Neural crest cell (in vitro differentiated cells): ENCODE measurements around the gene LINC01488. TPM values are rescaled to one million over a fixed set of nuclear protein-coding genes. Genes with fewer than 3 reads are reported as not detected.

Experiments used
- DNase-seq: peaks from one replicate; pipeline ENCODE4 v3.0.0; 2021; ENCODE audit warnings: low read depth, mixed read lengths, low spot score
- H3K27ac Mint-ChIP-seq: one replicate; pipeline ENCODE4 v1.8.0; 2021; ENCODE audit warnings: mild to moderate bottlenecking, mixed read lengths; ENCODE audit not compliant: unreplicated experiment
- H3K27me3 Mint-ChIP-seq: 2 replicates; pipeline ENCODE4 v1.8.0; 2021; ENCODE audit warnings: low read depth, mild to moderate bottlenecking, mixed read lengths
- H3K36me3 Mint-ChIP-seq: 2 replicates; pipeline ENCODE4 v1.8.0; 2021; ENCODE audit warnings: low read depth, mild to moderate bottlenecking, mixed read lengths
- H3K4me1 Mint-ChIP-seq: 2 replicates; pipeline ENCODE4 v1.8.0; 2021; ENCODE audit warnings: mixed read lengths
- H3K4me3 Mint-ChIP-seq: one replicate; pipeline ENCODE4 v1.8.0; 2021; ENCODE audit warnings: mild to moderate bottlenecking, mixed read lengths
- H3K9me3 Mint-ChIP-seq: 2 replicates; pipeline ENCODE4 v1.8.0; 2021; ENCODE audit warnings: mixed read lengths
- total RNA-seq: library from RNA; stranded (reverse); gene quantifications from 2 replicates; pipeline ENCODE4 v1.2.1, GENCODE V29; 2021
- TF ChIP-seq, protein P1 (sequence below): fragments of 200-600 bp; sonication (generic); conservative IDR thresholded peaks from 2 replicates; pipeline ENCODE4 v1.5.0; 2021; ENCODE audit warnings: antibody characterized with exemption, mild to moderate bottlenecking

Gene LINC01488
- total RNA-seq, 1 donor from 2014 or later: not detected

DNA sequence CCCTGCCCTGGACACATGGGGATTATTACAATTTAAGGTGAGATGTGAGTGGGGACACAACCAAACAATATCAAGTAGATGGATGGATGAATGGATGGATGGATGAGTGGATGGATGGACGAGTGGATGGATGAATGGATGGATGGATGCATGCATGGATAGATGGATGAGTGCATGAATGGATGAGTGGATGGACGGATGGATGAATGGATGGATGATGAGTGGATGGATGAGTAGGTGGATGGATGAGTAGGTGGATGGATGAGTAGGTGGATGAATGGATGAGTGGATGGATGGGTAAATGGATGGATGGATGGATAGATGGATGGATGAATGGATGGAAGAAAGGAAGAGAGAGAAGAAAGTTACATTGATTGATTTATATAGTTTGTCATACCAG lies 859 bp downstream of the LINC01488 start:
- H3K4me1 Mint-ChIP-seq: peaks cover 33% of the 10 kb centered on the region
- H3K4me3 Mint-ChIP-seq: no peak overlapping the region
- no peak for DNase-seq
- H3K27ac Mint-ChIP-seq: no peak overlapping the region
- TF ChIP-seq, protein P1, sequence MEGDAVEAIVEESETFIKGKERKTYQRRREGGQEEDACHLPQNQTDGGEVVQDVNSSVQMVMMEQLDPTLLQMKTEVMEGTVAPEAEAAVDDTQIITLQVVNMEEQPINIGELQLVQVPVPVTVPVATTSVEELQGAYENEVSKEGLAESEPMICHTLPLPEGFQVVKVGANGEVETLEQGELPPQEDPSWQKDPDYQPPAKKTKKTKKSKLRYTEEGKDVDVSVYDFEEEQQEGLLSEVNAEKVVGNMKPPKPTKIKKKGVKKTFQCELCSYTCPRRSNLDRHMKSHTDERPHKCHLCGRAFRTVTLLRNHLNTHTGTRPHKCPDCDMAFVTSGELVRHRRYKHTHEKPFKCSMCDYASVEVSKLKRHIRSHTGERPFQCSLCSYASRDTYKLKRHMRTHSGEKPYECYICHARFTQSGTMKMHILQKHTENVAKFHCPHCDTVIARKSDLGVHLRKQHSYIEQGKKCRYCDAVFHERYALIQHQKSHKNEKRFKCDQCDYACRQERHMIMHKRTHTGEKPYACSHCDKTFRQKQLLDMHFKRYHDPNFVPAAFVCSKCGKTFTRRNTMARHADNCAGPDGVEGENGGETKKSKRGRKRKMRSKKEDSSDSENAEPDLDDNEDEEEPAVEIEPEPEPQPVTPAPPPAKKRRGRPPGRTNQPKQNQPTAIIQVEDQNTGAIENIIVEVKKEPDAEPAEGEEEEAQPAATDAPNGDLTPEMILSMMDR: no peak
- no peaks in the 10 kb centered on the region for H3K36me3 Mint-ChIP-seq
- H3K27me3 Mint-ChIP-seq: no peaks in the 10 kb centered on the region
- no peaks in the 10 kb centered on the region for H3K9me3 Mint-ChIP-seq

DNA sequence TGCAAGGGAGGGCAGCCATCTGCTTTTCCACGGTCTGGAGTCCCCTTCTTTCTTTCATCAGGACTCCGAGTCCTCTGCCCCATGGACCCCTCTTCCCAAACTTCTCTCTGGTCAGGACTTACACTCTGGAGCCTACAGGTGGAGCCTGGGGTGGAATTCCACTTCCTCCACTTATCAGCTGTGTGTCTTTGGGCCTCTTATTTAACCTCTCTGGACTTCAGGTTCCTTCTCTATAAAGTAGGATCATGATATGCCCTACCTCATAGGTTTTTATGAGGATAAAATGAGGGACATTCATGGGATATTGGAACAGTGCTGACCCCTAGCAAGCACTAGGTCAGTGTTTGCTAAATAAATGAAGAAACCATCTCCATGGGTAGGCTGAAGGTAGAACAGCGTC lies 1.7 kb downstream of the LINC01488 start:
- TF ChIP-seq, protein P1: no peak
- Mint-ChIP-seq H3K36me3 (no peaks in the 10 kb centered on the region), H3K27me3 (no peaks in the 10 kb centered on the region), H3K27ac (peak overlapping the region; percentile 97), H3K4me1 (peaks cover 31% of the 10 kb centered on the region), H3K9me3 (no peaks in the 10 kb centered on the region), H3K4me3 (peak overlapping the region; percentile 24)
- DNase-seq: no peak

DNA sequence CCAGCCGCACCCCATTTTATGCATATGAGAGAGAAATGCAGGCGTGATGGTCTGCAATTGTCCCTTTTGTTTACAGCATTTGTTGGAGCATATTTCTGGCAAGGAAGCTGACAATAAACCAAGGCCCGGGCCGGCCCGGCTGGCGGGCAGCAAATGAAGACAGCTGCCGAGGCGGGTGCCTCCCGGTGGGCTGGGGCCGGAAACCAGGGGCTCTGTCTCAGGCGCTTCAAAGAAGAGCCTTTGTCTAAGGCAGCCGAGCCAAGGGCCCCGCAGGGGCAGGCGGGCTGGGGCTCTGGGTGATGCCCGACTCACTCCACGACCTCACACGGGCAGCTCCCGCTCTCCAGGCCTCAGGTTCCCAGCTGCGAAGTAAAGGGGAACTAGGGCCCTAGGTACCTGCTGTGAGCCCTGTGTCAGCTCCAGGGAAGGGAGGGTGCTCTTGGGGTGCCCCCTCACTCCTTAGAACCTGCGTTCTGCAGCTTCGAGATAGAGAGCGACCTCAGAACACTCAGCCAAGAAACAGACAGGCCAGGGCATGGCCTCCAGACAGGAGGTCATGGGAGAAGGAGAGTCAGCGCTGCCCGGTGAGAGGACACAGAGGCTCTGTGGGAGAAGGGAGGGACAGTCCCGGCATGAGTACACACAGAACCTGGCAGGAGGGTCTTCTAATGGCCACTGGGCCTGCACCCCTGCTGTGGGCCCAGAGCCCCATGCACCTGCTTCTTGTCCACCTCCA lies 2.4 kb downstream of the LINC01488 start:
- Mint-ChIP-seq H3K4me1 (peaks cover 31% of the 10 kb centered on the region), H3K27ac (peak overlapping the region; percentile 97), H3K27me3 (no peaks in the 10 kb centered on the region), H3K9me3 (no peaks in the 10 kb centered on the region), H3K36me3 (no peaks in the 10 kb centered on the region), H3K4me3 (peak overlapping the region; percentile 24)
- TF ChIP-seq, protein P1: no peak
- DNase-seq: peak; percentile 55

DNA sequence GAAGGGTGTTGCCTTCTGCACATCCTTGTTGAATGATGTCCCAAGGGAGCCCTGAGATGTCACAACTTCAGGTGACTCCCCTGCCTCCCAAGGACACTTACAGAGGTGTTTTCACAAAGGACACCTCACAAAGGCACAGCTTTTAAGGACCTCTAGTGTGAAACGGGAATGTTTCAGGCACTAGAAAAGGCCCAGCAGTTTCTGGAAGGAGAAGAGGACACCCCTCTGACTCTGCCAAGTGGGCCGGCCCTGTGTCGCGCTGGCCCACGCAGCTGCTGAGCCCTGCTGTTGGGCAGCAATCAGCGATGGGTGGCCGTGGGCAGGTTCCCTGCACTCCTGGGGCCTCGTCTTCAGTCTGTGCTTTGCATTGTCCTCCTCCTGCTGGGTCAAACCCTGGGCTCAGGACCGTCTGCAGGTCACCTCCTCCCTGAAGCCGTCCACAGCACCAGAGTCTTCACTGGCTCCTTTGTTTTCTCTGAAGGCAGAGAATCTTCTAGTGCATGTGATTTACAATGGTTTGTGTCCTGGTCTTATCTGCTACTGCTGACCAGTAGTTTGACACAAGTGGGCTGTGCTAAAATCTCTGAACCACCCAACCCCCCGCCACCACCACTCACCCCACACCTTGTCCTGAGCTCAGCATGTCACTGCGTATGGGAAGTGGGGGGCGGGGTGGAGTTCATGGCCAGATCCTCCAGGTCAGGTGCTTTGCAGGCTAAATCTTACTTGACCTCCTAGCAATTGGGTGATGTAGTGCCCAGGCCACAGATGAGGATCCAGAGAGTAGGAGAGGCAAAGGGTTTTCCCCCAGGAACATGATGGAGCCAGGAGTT lies 3.2 kb downstream of the LINC01488 start:
- no peaks in the 10 kb centered on the region for H3K9me3 Mint-ChIP-seq
- no peaks in the 10 kb centered on the region for H3K36me3 Mint-ChIP-seq
- DNase-seq: no peak
- peak overlapping the region; percentile 97 for H3K27ac Mint-ChIP-seq
- H3K4me3 Mint-ChIP-seq: peak overlapping the region; percentile 47
- TF ChIP-seq, protein P1: no peak
- H3K4me1 Mint-ChIP-seq: peaks cover 35% of the 10 kb centered on the region
- no peaks in the 10 kb centered on the region for H3K27me3 Mint-ChIP-seq

DNA sequence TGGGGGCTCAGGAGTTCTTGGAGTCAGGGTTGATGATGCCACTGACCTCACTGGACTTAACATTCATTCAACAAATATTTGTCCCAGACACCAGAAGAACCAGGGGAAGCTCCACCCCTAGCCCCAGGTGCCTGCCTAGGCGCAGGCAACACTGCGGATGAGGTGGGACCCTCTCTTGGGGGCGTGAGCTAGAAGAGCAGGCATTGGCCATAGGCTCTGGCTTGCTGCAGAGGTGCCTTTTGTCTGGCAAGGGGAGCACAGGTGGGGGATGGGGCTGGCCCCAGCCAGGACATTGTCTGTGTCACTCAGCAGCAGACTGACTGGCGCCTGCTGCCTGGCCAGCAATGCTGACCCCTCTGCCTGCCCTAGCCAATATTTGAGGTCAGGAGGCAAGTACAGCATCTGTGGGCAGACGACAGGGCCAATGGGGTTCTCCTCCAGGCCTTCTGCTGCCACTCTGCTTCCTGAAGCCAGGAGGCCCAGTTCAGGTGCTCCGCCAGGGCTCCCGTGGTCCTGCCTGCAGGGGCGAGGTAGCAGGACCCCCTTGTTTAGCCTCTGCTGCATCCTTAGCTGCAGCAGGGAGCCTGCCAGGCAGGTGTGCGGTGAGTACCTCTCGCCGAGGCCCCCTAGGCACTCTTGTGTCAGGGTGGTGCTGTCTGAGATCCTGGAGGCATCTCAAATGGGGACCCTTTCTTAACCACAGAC lies 4.0 kb downstream of the LINC01488 start:
- no peaks in the 10 kb centered on the region for H3K36me3 Mint-ChIP-seq
- peaks cover 32% of the 10 kb centered on the region for H3K4me1 Mint-ChIP-seq
- no peak for DNase-seq
- H3K27me3 Mint-ChIP-seq: no peaks in the 10 kb centered on the region
- H3K9me3 Mint-ChIP-seq: no peaks in the 10 kb centered on the region
- H3K4me3 Mint-ChIP-seq: no peak overlapping the region
- no peak overlapping the region for H3K27ac Mint-ChIP-seq
- TF ChIP-seq, protein P1: no peak
